ENCODE data around the gene OSBPL2. TPM values are rescaled to one million over a fixed set of nuclear protein-coding genes. Genes with fewer than 3 reads are reported as not detected.

The OSBPL2 gene
- total and polyA plus RNA-seq, 9 of the 15 experiments (the other 6 are each of a cell fraction or from before 2014, with no cell fraction given): 2.5 to 25.6 (median 14.1) TPM

DNA sequence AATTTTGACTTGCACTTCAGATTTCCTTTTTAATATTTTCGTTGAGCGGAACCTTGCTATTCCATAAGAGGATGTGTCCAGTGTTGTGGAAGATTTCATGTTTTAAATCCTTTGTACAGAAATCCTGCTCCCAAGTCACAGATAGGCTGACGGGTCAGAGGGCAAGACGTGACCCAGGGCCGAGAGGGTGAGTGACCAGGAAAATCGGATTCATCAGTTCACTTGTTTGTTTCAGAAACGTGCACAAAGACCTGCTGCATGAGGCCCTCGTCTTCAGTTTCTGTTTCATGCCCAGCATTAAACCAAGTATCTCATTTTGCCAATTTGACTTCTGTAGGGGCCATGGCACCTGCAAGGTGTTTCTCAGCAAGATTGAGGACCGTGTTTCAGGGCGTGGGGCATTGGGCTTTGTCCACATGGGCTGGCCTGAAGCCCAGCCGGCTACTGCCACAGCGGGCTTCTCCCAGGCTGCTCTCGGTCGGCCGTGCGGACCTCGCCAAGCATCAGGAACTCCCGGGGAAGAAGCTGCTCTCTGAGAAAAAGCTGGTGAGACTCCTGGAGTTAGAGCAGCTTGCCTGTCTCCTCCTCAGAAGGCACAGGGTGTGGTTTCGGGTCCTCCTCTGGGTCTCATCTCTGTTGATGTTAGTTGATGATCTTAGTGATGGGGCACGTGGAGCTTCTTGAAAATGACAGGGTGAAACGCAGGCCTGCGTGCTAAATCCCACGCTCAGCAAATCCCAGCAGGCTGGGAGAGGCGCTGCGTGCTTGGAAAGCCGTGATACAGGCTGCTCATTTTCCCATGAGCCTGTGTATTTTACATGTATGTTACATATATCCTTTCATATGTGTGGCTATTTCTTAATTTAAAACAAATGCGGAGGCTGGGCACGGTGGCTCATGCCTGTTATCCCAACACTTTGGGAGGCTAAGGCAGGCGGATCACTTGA lies 45.0 kb upstream of the OSBPL2 start:
- DNase-seq (ENCODE audit: extremely low read depth in 1 of 4, low spot score in 3 of 4) (no peak), FAIRE-seq (peak; percentile 35), ATAC-seq (no peak)
- H3K9ac ChIP-seq (ENCODE audit: insufficient read depth in 1 of 2, low read depth in 2 of 2, low read length in 2 of 2): no peak overlapping the region
- H4K20me1 ChIP-seq (replicated peaks; ENCODE audit: control insufficient read depth, insufficient read depth, low read length): peaks cover 14% of the 10 kb centered on the region; the same call in 1 of the 2 replicates
- ChIA-PET POLR2A (no interaction called here), CTCF (ENCODE audit: low intra/inter-chr PET ratio) (no interaction called here)
- H3K4me3 ChIP-seq: no peak overlapping the region
- in situ Hi-C loops (cut with MboI) (no loop called here), intact Hi-C loops (cut with micrococcal nuclease) (no loop called here)
- no peak overlapping the region for H3K4me2 ChIP-seq (ENCODE audit: insufficient read depth, low read length)
- no peak overlapping the region for H2AFZ ChIP-seq (ENCODE audit: low read depth, low read length)
- H3K9me1 ChIP-seq (ENCODE audit: control insufficient read depth, insufficient read depth, low read length): no peaks in the 10 kb centered on the region
- WGBS (ENCODE audit: insufficient coverage, low coverage, missing lambda C conversion rate): 92% methylated on average over 29 of the region's 29 CpGs
- H3K27ac ChIP-seq (ENCODE audit: extremely low read depth, low read depth, low read length): no peak overlapping the region
- H3K9me3 ChIP-seq (replicated peaks; ENCODE audit: control insufficient read depth, insufficient read depth, low read depth, low read length): no peaks in the 10 kb centered on the region
- BruUV-seq (replicated peaks): no TSS peak
- H3K79me2 ChIP-seq (ENCODE audit: control insufficient read depth, insufficient read depth, low read length): peaks cover 31% of the 10 kb centered on the region
- H3K27me3 ChIP-seq (ENCODE audit: control insufficient read depth in 2 of 2, insufficient read depth in 2 of 2, low read length in 2 of 2): no peaks in the 10 kb centered on the region
- peaks cover 0 to 6% of the 10 kb centered on the region in 2 experiments; a peak in 1 of 5 replicates for H3K4me1 ChIP-seq (replicated peaks in 1 of 2; ENCODE audit: control insufficient read depth in 2 of 2, insufficient read depth in 2 of 2, low read length in 2 of 2)
- peaks cover 86% of the 10 kb centered on the region; the same call in 2 of the 3 replicates for H3K36me3 ChIP-seq (ENCODE audit: control insufficient read depth, insufficient read depth, low read length)
- TF ChIP-seq, protein P1, sequence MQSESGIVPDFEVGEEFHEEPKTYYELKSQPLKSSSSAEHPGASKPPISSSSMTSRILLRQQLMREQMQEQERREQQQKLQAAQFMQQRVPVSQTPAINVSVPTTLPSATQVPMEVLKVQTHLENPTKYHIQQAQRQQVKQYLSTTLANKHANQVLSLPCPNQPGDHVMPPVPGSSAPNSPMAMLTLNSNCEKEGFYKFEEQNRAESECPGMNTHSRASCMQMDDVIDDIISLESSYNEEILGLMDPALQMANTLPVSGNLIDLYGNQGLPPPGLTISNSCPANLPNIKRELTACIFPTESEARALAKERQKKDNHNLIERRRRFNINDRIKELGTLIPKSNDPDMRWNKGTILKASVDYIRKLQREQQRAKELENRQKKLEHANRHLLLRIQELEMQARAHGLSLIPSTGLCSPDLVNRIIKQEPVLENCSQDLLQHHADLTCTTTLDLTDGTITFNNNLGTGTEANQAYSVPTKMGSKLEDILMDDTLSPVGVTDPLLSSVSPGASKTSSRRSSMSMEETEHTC (IDR thresholded peaks at IDR 0.05): no peak
- TF ChIP-seq, protein P2, sequence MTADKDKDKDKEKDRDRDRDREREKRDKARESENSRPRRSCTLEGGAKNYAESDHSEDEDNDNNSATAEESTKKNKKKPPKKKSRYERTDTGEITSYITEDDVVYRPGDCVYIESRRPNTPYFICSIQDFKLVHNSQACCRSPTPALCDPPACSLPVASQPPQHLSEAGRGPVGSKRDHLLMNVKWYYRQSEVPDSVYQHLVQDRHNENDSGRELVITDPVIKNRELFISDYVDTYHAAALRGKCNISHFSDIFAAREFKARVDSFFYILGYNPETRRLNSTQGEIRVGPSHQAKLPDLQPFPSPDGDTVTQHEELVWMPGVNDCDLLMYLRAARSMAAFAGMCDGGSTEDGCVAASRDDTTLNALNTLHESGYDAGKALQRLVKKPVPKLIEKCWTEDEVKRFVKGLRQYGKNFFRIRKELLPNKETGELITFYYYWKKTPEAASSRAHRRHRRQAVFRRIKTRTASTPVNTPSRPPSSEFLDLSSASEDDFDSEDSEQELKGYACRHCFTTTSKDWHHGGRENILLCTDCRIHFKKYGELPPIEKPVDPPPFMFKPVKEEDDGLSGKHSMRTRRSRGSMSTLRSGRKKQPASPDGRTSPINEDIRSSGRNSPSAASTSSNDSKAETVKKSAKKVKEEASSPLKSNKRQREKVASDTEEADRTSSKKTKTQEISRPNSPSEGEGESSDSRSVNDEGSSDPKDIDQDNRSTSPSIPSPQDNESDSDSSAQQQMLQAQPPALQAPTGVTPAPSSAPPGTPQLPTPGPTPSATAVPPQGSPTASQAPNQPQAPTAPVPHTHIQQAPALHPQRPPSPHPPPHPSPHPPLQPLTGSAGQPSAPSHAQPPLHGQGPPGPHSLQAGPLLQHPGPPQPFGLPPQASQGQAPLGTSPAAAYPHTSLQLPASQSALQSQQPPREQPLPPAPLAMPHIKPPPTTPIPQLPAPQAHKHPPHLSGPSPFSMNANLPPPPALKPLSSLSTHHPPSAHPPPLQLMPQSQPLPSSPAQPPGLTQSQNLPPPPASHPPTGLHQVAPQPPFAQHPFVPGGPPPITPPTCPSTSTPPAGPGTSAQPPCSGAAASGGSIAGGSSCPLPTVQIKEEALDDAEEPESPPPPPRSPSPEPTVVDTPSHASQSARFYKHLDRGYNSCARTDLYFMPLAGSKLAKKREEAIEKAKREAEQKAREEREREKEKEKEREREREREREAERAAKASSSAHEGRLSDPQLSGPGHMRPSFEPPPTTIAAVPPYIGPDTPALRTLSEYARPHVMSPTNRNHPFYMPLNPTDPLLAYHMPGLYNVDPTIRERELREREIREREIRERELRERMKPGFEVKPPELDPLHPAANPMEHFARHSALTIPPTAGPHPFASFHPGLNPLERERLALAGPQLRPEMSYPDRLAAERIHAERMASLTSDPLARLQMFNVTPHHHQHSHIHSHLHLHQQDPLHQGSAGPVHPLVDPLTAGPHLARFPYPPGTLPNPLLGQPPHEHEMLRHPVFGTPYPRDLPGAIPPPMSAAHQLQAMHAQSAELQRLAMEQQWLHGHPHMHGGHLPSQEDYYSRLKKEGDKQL (CRISPR knock-in tag; IDR thresholded peaks at IDR 0.05; ENCODE audit: borderline replicate concordance): no peak
- TF ChIP-seq TAF7 (tag; IDR thresholded peaks at IDR 0.05) (no peak), ZNF253 (CRISPR knock-in tag; conservative IDR thresholded peaks at IDR 0.05) (no peak), PURB (CRISPR knock-in tag; IDR thresholded peaks at IDR 0.05; ENCODE audit: low read depth) (no peak), TSC22D4 (tag; IDR thresholded peaks at IDR 0.05) (no peak), RBM14 (IDR thresholded peaks at IDR 0.05; ENCODE audit: borderline replicate concordance, insufficient read depth, low read depth, low read length) (no peak), POLR2A (conservative IDR thresholded peaks at IDR 0.05) (no peak), NFIC (IDR thresholded peaks at IDR 0.05) (no peak)
- TF ChIP-seq, protein P3, sequence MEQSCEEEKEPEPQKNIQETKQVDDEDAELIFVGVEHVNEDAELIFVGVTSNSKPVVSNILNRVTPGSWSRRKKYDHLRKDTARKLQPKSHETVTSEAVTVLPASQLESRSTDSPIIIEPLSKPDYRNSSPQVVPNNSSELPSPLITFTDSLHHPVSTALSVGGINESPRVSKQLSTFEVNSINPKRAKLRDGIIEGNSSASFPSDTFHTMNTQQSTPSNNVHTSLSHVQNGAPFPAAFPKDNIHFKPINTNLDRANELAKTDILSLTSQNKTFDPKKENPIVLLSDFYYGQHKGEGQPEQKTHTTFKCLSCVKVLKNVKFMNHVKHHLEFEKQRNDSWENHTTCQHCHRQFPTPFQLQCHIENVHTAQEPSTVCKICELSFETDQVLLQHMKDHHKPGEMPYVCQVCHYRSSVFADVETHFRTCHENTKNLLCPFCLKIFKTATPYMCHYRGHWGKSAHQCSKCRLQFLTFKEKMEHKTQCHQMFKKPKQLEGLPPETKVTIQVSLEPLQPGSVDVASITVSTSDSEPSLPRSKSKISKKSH (CRISPR knock-in tag; IDR thresholded peaks at IDR 0.05): no peak

All from K562 (cell line).